Erythroblast (primary cell): ENCODE results near the gene SHANK1.

Experiments
- DNase-seq, 2 experiments: peaks; one replicate each; lab custom pipeline; 2025; lab: John Stamatoyannopoulos, UW
- GATA1 ChIP-seq: IDR thresholded peaks from 2 replicates; pipeline ENCODE4 v1.6.1; 2011; ENCODE audit warnings: low read depth, mild to moderate bottlenecking, control low read depth, low read length, moderate library complexity
- POLR2A ChIP-seq: IDR thresholded peaks from 2 replicates; pipeline ENCODE4 v1.6.1; 2011; ENCODE audit warnings: mild to moderate bottlenecking, low read length

SHANK1 gene

GRCh38 chr19:50646074-50646807, 73.4 kb downstream of the SHANK1 start:
- no peak for DNase-seq
- TF ChIP-seq GATA1 (no peak), POLR2A (no peak)

GRCh38 chr19:50645107-50645506, 74.5 kb downstream of the SHANK1 start:
- no peak for TF ChIP-seq POLR2A
- TF ChIP-seq GATA1: no peak
- no peak for DNase-seq

GRCh38 chr19:50644315-50644915, 75.2 kb downstream of the SHANK1 start:
- no peak for DNase-seq
- TF ChIP-seq GATA1: no peak
- no peak for TF ChIP-seq POLR2A

GRCh38 chr19:50640368-50640767, 79.2 kb downstream of the SHANK1 start:
- TF ChIP-seq POLR2A: no peak
- no peak for TF ChIP-seq GATA1
- DNase-seq: no peak

GRCh38 chr19:50639121-50640112, 80.2 kb downstream of the SHANK1 start, which contains the start of gene SYT3:
Gene SYT3 (minus strand): TSS chr19:50639881. CDS start chr19:50637411, 2,470 bp downstream.
- DNase-seq: no peak
- TF ChIP-seq GATA1 (no peak), POLR2A (no peak)

GRCh38 chr19:50638600-50638999, 81.0 kb downstream of the SHANK1 start:
- TF ChIP-seq POLR2A (no peak), GATA1 (no peak)
- no peak for DNase-seq

- no peak for DNase-seq
- TF ChIP-seq POLR2A (no peak), GATA1 (no peak)
Observed at GRCh38 chr19:50636317-50637085, 83.1 kb downstream of the SHANK1 start.

GRCh38 chr19:50633973-50634372, 85.6 kb downstream of the SHANK1 start:
- TF ChIP-seq POLR2A (no peak), GATA1 (no peak)
- DNase-seq: no peak

GRCh38 chr19:50633359-50633758, 86.2 kb downstream of the SHANK1 start:
- no peak for TF ChIP-seq POLR2A
- DNase-seq: no peak

GRCh38 chr19:50632151-50632835, 87.3 kb downstream of the SHANK1 start:
- DNase-seq: no peak
- no peak for TF ChIP-seq POLR2A
- no peak for TF ChIP-seq GATA1

- TF ChIP-seq GATA1: no peak
- TF ChIP-seq POLR2A: no peak
- no peak for DNase-seq
Observed at GRCh38 chr19:50629801-50630200, 89.8 kb downstream of the SHANK1 start.

- DNase-seq: no peak
- no peak for TF ChIP-seq GATA1
- no peak for TF ChIP-seq POLR2A
Observed at GRCh38 chr19:50629194-50629593, 90.4 kb downstream of the SHANK1 start.

- no peak for DNase-seq
- TF ChIP-seq POLR2A (no peak), GATA1 (no peak)
Observed at GRCh38 chr19:50628551-50628950, 91.1 kb downstream of the SHANK1 start.
